Embryonic facial prominence (tissue), 1 donor: ENCODE results near the gene COL9A3.
"Not testable (repeated sequence)": the region's sequence is repeated elsewhere in the genome, so short reads cannot be mapped to it uniquely, and the experiment has no call there.

Experiments
- DNase-seq: peaks from one replicate; pipeline ENCODE4 v3.0.0-alpha.2; 2016; ENCODE audit errors: extremely low spot score

The COL9A3 gene

GRCh38 chr20:62835931-62836861, 19.3 kb downstream of the COL9A3 start:
- DNase-seq: no peak

GRCh38 chr20:62836967-62837490, 20.2 kb downstream of the COL9A3 start:
- DNase-seq: no peak

DNA sequence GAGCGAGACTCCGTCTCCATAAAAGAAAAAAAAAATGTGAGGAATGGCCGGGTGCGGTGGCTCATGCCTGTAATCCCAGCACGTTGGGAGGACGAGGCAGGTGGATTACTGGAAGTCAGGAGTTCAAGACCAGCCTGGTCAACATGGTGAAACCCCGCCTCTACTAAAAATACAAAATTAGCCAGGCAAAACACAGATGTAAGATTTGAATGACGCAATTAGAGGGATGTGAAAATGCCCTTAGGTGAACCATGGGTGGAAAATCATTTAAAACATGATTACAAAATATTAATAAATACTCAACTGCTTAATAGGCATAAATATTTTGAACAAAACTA, 20.9 kb downstream of the COL9A3 start:
- DNase-seq: no peak

DNA sequence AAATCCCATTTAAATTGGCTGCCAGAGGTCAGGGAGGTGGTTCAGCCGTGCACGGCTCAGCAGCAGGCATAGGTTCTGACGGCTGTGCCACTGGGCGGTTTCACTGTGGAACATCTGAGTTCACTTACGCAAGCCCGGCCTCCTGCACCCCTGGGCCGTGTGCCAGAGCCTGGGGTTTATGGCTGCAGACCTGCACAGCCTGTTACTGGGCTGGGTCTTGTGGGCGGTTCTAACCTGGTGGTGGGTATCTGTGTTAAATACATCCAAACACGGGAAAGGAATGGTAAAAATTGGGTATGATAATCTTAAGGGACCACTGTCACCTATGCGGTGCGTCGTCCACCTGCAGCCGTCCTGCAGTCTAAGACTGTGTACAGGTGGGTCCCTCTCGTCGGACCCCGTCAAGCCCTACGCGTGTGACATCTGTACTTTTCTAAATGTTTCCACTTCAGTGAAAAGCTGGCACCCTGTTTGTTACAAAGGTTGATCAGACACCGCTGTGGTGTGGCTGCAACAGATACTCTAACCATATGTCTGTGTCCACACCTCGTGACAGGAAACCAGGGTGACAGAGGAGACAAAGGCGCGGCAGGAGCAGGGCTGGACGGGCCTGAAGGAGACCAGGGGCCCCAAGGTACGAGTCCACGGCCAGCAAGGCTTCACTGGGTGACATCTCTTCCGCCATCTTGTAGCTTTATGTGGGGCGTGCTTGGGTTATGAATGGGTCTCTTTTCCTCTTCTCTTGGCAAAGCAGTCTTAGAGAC, 21.5 kb downstream of the COL9A3 start:
- DNase-seq: no peak

DNA sequence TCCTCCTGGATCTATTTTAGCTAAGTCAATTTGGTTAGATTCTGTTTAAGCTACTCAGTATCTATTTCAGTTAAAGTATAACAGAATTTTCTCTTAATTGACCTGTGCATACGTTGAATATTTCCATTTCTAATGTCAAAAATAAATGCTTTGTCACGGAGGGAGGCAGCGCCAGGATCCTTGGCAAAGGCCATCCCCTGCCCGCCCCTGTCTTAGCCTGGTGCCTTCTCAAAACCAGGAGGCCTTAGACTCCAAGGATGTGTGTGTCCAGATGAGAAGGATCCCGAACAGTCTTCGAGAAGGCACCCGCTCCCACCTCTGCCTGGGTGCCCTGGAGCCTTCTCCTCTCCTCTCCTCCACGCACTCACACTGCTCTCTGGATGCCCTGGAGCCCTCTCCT, 22.4 kb downstream of the COL9A3 start:
- no peak for DNase-seq

GRCh38 chr20:62839816-62840215, 23.0 kb downstream of the COL9A3 start:
- no peak for DNase-seq

- no peak for DNase-seq
These were observed 23.7 kb downstream of the COL9A3 start for GRCh38 chr20:62840244-62841197.

DNA sequence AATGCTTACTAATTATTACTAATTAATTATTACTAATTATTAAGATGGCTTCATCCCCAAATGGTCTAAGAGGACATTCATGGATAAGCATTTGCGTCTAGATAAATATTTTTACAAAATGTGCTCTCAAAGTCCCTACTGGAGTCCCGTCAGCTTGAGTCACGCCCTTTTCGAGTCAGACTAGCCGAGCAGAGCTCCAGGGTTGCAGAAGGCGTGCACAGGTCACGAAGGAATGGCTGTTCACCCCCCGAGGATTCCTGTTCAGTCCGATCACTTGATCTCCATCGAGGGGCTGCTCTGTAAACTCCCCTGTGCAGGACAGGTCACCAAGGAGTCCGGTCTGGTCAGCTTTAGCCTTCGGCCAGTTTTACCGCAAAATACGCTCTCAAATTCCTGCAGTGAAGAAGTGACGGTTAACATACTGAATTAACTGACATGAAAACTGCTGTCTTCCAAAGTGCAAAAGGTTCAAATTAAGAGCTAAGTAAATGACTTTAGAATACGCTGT, 24.9 kb downstream of the COL9A3 start:
- DNase-seq: no peak

- no peak for DNase-seq
These were observed 26.8 kb downstream of the COL9A3 start for GRCh38 chr20:62843656-62844055.

DNA sequence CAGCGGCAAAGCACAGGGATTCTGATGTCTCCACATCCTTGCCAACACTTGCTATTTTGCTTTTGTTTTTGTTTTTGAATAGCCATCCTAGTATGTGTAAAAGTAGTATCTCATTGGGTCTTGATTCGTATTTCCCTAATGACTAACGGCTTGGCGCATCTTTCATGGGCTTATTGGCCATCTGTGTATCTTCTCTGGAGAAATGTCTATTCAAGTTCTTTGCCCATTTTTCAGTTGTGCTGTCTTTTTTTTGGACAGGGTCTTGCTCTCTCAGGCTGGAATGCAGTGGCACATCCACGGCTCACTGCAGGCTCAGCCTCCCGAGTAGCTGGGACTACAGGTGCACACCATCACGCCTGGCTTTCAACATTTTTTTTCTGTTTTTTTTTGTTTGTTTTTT, 27.3 kb downstream of the COL9A3 start:
- no peak for DNase-seq

GRCh38 chr20:62845416-62846160, 28.7 kb downstream of the COL9A3 start:
- DNase-seq: no peak

DNA sequence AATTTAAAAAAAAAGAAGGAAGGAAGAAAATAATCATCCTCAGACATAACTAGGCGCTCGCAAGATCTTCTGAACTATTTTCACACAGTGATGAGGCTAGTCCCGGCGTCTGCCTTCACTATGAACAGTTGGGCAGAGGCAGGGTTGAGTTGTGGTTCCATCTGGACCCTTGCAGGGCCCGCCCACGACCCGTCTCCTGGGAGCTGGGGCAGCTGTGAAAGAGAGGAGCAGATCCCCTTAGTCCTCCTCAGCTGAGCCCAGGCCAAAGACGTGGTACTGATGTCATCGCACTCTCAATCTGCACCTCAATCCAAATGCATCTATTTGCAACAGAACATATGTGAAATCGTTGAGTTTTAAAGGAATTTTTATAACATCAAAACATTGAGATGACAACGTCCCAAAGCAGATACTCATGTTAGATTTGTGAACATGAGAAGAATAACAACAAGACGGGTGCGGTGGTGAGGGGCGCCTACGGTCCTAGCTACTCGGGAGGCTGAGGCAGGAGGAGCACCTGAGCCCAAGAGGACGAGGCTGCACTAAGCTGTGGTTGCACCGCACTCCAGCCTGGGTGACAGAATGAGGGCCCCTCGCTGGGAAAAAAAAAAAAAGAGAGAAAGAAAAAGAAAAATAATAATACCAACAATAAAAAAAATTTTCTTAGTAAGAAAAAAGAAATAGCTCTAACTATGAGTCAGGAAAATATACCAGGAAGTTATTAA, 29.5 kb downstream of the COL9A3 start:
- DNase-seq: no peak

DNA sequence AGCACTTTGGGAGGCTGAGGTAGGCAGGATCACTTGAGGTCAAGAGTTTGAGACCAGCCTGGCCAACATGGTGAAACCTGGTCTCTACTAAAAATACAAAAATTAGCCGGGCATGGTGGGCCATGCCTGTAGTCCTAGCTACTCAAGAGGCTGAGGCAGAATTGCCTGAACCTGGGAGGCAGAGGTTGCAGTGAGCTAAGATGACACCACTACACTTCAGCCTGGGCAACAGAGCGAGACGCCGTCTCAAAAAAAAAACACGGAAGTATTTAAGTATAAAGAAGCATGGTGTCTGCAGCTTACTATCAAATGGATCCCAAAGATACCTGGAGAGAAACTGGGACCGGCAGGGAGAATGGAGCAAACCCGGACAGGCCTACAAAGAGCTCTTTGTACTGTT, 32.1 kb downstream of the COL9A3 start:
- DNase-seq: not testable (repeated sequence)

GRCh38 chr20:62849431-62849830, 32.6 kb downstream of the COL9A3 start:
- no peak for DNase-seq

DNA sequence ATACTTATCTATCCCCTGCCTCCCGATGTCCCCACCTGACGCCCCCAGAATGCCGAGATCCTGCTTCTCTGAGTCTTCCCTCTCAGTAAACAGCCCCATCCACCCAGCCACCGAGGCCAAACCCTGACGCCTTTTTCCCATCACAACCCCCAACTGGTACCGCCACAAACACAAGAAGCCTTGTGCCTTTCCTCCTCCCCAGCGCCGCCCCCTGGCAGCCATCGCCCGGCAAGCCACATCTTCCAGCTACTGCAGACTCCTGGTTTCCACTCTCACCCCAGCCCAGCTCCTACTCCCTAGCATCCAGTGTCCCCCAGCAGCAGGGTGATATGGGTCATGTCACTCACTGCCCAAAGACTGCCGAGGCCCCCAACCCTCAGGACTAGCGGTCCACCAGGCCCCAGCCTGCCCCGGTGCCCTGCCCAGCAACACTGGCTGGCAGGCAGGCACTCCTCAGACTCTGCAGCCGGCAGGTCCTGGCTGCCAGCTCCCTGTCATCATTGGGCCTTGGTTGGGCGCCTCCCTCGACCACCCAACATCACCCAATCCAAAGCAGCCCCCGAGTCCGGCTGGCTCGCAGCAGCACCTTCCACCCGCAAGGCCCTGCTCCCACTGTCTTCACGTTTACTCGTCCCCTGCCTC, 33.6 kb downstream of the COL9A3 start:
- DNase-seq: no peak

DNA sequence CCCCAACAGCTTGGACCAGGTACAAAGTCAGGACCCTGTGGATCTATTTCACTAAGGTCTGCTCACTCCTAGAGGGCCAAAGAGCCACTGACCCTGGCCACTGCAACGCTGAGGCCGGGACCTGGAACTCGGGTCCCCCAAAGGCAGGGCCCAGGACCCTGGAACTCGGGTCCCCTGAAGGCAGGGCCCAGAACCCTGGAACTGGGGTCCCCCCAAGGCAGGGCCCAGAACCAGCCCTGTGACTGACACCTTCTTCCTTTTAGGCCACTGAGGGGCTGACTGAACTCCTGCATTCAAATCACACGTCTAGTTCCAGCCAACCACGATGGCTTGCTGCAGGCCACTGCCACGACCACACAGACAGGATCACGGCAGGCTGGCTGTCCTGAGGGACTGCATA, 35.3 kb downstream of the COL9A3 start:
- no peak for DNase-seq

GRCh38 chr20:62852841-62853240, 36.0 kb downstream of the COL9A3 start:
- no peak for DNase-seq

GRCh38 chr20:62853304-62853703, 36.5 kb downstream of the COL9A3 start:
- DNase-seq: not testable (repeated sequence)

DNA sequence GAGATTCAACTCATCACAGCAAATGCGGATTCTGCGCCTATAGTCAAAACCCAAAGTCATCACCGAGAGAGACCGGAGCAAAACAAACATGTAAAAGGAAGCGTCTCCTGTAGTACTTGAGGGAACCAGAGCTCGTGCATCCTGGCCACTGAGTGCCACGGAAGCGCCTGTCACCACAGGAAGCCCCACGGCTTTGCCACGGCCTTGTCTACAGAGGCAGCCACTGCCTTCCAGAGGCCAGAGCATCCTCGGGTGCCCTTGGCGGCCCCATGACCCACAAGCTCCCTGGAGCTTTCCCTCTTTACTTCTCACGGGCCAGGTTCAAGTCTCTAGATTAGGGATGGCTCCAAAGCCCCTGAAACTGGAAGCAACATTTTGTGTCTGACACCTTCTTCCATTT, 37.3 kb downstream of the COL9A3 start:
- no peak for DNase-seq

- DNase-seq: no peak
These were observed 38.3 kb downstream of the COL9A3 start for GRCh38 chr20:62855120-62855519.
